Measurements from ENCODE around the gene UFSP2. TPM values are rescaled to one million over a fixed set of nuclear protein-coding genes. Genes with fewer than 3 reads are reported as not detected.

The UFSP2 gene
- total and polyA plus RNA-seq, 2 experiments from 2014 or later: 29.0 to 53.0 TPM

DNA sequence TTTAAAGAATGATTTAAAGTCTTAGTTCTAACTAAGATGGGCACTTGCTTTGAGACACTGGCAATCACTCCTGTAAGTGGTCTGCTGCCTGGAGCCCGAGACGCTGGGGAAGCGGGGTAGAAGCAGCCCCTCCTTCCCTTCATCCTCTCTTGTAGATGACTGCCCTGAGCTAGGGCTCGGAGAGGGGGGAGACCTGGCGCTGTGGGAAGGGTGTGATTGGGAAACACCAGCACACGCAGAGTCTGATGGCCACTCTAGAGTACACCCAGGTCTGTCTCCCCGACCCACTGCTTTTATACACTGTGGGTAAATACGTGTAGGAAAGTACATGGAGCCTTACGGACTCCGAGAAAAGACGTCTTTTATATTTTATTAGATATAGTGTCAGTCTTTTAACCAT lies 54.1 kb downstream of the UFSP2 start (continued):
- no peak for TF ChIP-seq ZNF462 (CRISPR knock-in tag; IDR thresholded peaks at IDR 0.05)
- no peak for TF ChIP-seq ZNF331 (CRISPR knock-in tag; IDR thresholded peaks at IDR 0.05; ENCODE audit: low read depth)
- TF ChIP-seq EZH2 (IDR thresholded peaks at IDR 0.05; ENCODE audit: low read depth, unreplicated experiment): no peak
- no peak for TF ChIP-seq NANOG (IDR thresholded peaks at IDR 0.05; ENCODE audit: borderline replicate concordance)

DNA sequence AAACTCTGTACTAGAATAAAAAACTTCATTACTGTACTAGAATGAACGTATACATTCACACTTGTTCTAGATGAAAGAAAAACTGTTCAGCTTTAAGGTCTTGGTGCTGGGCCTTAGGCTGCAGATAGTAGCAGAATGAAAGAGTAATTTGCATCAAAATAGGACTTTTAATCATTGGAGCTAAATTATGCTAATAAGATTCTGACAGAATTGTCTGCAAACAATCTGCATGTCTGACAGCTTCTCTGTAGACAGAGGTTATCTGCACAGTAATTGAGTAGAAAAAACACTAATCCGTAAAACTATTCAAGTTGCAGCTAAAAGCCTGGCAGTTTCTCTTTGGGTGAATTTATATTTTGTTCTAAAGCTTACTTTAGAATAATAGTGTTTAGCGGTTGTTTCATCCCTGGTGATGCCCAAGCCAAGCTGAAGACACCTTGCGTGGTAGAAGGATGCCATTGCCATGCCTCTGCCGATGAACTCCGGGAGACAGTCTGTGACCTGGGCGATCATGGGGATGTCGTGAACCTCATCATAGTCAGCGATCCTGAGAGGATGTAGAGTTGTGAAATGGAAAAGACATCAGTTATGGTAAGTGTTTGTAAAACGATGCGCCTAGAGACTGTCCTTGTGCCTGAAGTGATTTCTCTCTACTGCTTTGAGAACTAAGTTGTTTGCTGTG lies 55.4 kb downstream of the UFSP2 start:
- H3K4me3 ChIP-seq: no peak overlapping the region
- H4K20me1 ChIP-seq (replicated peaks; ENCODE audit: insufficient read depth): no peaks in the 10 kb centered on the region
- Mint-ChIP-seq H3K27ac (no peak overlapping the region), H3K36me3 (ENCODE audit: low read depth) (no peaks in the 10 kb centered on the region), H3K4me1 (peaks cover 7% of the 10 kb centered on the region), H3K27me3 (ENCODE audit: insufficient read depth, low read depth, poor library complexity) (no peaks in the 10 kb centered on the region), H3K9me3 (no peaks in the 10 kb centered on the region), H3K4me3 (no peak overlapping the region)
- no peaks in the 10 kb centered on the region for H3K36me3 ChIP-seq (ENCODE audit: insufficient read depth)
- H3F3A ChIP-seq (replicated peaks; ENCODE audit: low read depth): no peaks in the 10 kb centered on the region
- H3K4me1 ChIP-seq (ENCODE audit: insufficient read depth): no peaks in the 10 kb centered on the region
- H3K4me2 ChIP-seq: no peak overlapping the region
- H3K27ac ChIP-seq (ENCODE audit: low read depth): no peak overlapping the region
- no peak overlapping the region for H2AFZ ChIP-seq
- no peaks in the 10 kb centered on the region for H3K27me3 ChIP-seq (ENCODE audit: insufficient read depth)
- ATAC-seq (no peak), DNase-seq (ENCODE audit: low spot score) (no peak)
- H3K9me2 ChIP-seq (ENCODE audit: insufficient read depth): no peaks in the 10 kb centered on the region
- no peaks in the 10 kb centered on the region for H3K79me2 ChIP-seq (replicated peaks; ENCODE audit: insufficient read depth)
- TF ChIP-seq REST (IDR thresholded peaks at IDR 0.05; ENCODE audit: unreplicated experiment) (no peak), ZNF462 (CRISPR knock-in tag; IDR thresholded peaks at IDR 0.05) (no peak)
